Epithelial cell of proximal tubule (primary cell): Measurements from ENCODE around the gene UBTD2. TPM values are rescaled to one million over a fixed set of nuclear protein-coding genes. Genes with fewer than 3 reads are reported as not detected.
"Not testable (repeated sequence)": the region's sequence is repeated elsewhere in the genome, so short reads cannot be mapped to it uniquely, and the experiment has no call there.

ENCODE experiments used
- DNase-seq: peaks from one replicate; pipeline ENCODE4 v3.0.0-alpha.2; 2011; ENCODE audit warnings: low read depth
- H3K4me3 ChIP-seq: 2 replicates; pipeline ENCODE4 v1.5.1; 2011; ENCODE audit warnings: low read depth, mild to moderate bottlenecking, low read length
- CTCF ChIP-seq: conservative IDR thresholded peaks from 2 replicates; pipeline ENCODE4 v1.5.1; 2012; ENCODE audit warnings: low read depth, mild to moderate bottlenecking, low read length
- total RNA-seq: library from RNA; depleted of rRNA; stranded (reverse); fragments of >200 nt; gene quantifications from 2 replicates; pipeline ENCODE4 v1.2.3, GENCODE V29; 2015

Gene UBTD2
- total RNA-seq, 1 donor from 2014 or later, result 15.1 TPM

GRCh38 chr5:172293054-172293744, 9.6 kb upstream of the UBTD2 start:
- DNase-seq, result no peak
- peak; percentile 97 for TF ChIP-seq CTCF
- no peak overlapping the region for H3K4me3 ChIP-seq

GRCh38 chr5:172291837-172292236, 8.3 kb upstream of the UBTD2 start:
- DNase-seq, H3K4me3 ChIP-seq: not testable (repeated sequence)

GRCh38 chr5:172288465-172288864, 4.9 kb upstream of the UBTD2 start:
- no peak for DNase-seq
- no peak for TF ChIP-seq CTCF
- no peak overlapping the region for H3K4me3 ChIP-seq

- H3K4me3 ChIP-seq, DNase-seq: not testable (repeated sequence)
Observed at GRCh38 chr5:172287140-172287539, 3.6 kb upstream of the UBTD2 start.

- no peak for TF ChIP-seq CTCF
- DNase-seq, result no peak
- H3K4me3 ChIP-seq, result no peak overlapping the region
Observed at GRCh38 chr5:172285226-172286143, 1.9 kb upstream of the UBTD2 start.

- no peak for TF ChIP-seq CTCF
- peak overlapping the region; percentile 62 for H3K4me3 ChIP-seq
- no peak for DNase-seq
Observed at GRCh38 chr5:172284611-172284980, 1.0 kb upstream of the UBTD2 start.

- no peak for DNase-seq
- H3K4me3 ChIP-seq, result peak overlapping the region; percentile 91
- no peak for TF ChIP-seq CTCF
Observed at GRCh38 chr5:172283862-172284610, 472 bp upstream of the UBTD2 start.
